Kidney epithelial cell (primary cell): ENCODE measurements around the gene LILRB5. TPM values are rescaled to one million over a fixed set of nuclear protein-coding genes. Genes with fewer than 3 reads are reported as not detected.
"Not testable (repeated sequence)": the region's sequence is repeated elsewhere in the genome, so short reads cannot be mapped to it uniquely, and the experiment has no call there.

Source experiments
- DNase-seq: peaks from one replicate; pipeline ENCODE4 v3.0.0-alpha.2; 2010; ENCODE audit warnings: low read depth
- H3K27me3 ChIP-seq: 2 replicates; pipeline ENCODE4 v1.6.0; 2011; ENCODE audit warnings: low read length; ENCODE audit not compliant: control insufficient read depth, insufficient read depth
- H3K36me3 ChIP-seq: 2 replicates; pipeline ENCODE4 v1.5.1; 2011; ENCODE audit warnings: low read length; ENCODE audit not compliant: control insufficient read depth, insufficient read depth
- H3K4me3 ChIP-seq: 2 replicates; pipeline ENCODE4 v1.5.1; 2011; ENCODE audit warnings: low read depth, mild to moderate bottlenecking, control low read depth, low read length
- total RNA-seq: library from RNA; depleted of rRNA; stranded (reverse); fragments of >200 nt; gene quantifications from 2 replicates; pipeline ENCODE4 v1.2.3, GENCODE V29; 2015
- TF ChIP-seq, protein P1 (sequence below): IDR thresholded peaks from 2 replicates; pipeline ENCODE4 v1.5.1; 2011; ENCODE audit warnings: mild to moderate bottlenecking, moderate library complexity, low read length, control low read depth, inconsistent platforms; ENCODE audit not compliant: insufficient read depth, poor library complexity, severe bottlenecking

LILRB5 gene
- total RNA-seq, 1 donor from 2014 or later, result 0.04 TPM

DNA sequence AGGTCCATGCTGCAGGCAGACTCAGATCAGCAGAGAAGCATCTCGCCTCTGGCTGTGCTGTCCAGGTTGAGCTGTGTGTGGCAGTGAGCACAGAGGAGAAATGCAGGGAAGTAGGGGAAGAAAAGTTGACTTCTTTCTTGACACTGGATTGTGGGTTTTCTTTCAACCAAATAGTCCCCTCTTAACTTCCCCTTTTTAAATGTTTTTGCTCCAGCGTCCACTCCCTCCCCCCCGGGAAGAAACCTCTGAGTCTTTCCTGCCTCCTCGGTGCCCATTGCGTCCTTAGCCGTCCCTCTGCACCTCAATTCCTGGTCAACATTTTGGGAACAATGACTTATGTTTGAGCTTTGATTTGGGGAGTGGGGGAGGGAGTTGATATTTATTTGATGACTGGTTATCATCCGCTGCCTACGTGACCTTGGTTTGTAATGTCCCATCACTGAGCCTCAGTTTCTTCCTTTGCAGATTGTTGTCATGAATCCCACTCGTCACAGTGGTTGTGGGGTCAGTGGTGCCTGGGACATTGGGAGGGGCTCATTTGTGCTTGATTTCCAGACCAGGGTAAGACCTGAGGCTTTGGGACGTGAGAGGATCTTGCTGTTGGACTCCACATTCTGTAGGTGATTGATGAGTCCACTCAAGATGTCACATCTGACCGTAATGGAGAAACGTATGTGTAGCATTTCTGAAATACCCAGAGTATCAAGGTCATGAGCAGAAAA, 24.1 kb upstream of the LILRB5 start, which contains the start of gene LILRB2:
Gene LILRB2, minus strand, starts transcription at position 104 of the 722 bp plus-strand sequence. CDS start 614 bp downstream, outside the sequence.
- H3K4me3 ChIP-seq, result no peak within 1 kb of the TSS

DNA sequence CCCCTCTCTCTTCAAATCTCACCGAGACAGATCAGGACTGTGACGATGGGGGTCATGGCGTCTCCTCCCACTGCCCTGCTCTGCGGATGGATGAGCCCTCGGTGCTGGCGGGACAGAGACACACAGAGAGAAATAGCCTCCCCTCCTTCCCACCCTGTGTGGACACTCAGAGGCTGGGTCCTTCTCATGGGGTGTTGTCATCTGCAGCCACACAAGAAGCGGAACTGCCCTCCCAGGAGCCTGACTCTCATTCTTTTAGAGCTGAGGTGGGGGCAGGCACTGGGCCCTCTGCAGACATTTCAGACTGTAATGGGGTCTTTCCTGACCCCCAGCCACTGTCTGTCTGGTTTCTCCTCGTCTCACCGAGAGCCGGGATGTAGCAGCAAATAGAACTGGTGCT, 23.4 kb upstream of the LILRB5 start:
- not testable (repeated sequence) for DNase-seq

More for the DNA sequence above, 24.1 kb upstream of the LILRB5 start, which contains the start of gene LILRB2:
- Histone ChIP-seq H3K36me3 (no peaks in the 10 kb centered on the region), H3K27me3 (no peaks in the 10 kb centered on the region)
- DNase-seq, result no peak
- TF ChIP-seq, protein P1, sequence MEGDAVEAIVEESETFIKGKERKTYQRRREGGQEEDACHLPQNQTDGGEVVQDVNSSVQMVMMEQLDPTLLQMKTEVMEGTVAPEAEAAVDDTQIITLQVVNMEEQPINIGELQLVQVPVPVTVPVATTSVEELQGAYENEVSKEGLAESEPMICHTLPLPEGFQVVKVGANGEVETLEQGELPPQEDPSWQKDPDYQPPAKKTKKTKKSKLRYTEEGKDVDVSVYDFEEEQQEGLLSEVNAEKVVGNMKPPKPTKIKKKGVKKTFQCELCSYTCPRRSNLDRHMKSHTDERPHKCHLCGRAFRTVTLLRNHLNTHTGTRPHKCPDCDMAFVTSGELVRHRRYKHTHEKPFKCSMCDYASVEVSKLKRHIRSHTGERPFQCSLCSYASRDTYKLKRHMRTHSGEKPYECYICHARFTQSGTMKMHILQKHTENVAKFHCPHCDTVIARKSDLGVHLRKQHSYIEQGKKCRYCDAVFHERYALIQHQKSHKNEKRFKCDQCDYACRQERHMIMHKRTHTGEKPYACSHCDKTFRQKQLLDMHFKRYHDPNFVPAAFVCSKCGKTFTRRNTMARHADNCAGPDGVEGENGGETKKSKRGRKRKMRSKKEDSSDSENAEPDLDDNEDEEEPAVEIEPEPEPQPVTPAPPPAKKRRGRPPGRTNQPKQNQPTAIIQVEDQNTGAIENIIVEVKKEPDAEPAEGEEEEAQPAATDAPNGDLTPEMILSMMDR, result no peak

DNA sequence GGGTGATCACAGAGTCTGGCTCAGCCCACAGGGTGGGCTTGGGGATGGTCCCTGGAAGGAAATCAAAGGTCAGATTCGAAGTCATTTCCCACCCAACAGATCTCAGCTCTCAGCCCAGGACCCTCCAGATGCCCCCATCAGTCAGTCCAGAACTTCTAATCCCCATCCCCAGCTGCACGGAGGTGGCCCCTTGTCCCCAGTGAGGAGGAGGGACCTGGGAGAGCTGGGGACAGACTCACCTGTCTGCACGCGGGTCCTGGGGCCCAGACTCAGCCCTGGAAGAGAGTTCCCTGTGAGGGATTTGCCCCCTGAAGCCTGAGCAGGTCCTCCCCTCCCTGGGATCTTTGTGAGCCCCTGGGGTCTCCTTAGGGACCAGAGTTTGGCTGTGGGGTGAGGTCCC, 23.0 kb upstream of the LILRB5 start:
- not testable (repeated sequence) for H3K27me3 ChIP-seq

More for the DNA sequence above, 23.4 kb upstream of the LILRB5 start:
- H3K4me3 ChIP-seq, H3K36me3 ChIP-seq, H3K27me3 ChIP-seq: not testable (repeated sequence)

DNA sequence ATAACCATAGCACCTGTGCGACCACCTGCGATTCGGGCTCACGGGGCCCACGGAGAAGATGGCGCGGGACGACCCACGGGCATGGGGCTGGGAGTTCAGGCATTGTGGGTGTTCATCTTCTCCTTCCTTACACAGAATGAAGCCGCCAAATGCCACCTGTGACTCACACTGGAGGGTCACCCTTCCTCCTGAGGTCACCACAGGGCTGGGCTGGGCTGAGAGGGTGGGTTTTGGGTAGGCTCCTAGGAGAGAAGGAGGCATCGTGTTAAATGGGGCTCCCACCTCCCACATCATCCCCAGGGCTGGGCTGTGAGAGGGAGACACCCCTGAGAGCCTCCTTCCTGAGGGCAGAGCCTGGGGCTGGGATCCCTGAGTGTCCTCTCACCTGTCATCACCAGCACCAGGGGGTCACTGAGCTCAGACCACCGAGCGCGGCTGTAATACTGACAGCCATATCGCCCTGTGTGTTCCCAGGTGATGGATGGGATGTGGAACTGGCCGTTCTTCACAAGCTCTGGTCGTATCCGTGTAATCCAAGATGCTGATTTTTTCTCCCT, 22.4 kb upstream of the LILRB5 start:
- DNase-seq, result no peak
- Histone ChIP-seq H3K27me3 (peaks cover 2% of the 10 kb centered on the region), H3K4me3 (no peak overlapping the region), H3K36me3 (no peaks in the 10 kb centered on the region)
- TF ChIP-seq, protein P1, result no peak

More for the DNA sequence above, 23.0 kb upstream of the LILRB5 start:
- not testable (repeated sequence) for H3K36me3 ChIP-seq, DNase-seq, H3K4me3 ChIP-seq

DNA sequence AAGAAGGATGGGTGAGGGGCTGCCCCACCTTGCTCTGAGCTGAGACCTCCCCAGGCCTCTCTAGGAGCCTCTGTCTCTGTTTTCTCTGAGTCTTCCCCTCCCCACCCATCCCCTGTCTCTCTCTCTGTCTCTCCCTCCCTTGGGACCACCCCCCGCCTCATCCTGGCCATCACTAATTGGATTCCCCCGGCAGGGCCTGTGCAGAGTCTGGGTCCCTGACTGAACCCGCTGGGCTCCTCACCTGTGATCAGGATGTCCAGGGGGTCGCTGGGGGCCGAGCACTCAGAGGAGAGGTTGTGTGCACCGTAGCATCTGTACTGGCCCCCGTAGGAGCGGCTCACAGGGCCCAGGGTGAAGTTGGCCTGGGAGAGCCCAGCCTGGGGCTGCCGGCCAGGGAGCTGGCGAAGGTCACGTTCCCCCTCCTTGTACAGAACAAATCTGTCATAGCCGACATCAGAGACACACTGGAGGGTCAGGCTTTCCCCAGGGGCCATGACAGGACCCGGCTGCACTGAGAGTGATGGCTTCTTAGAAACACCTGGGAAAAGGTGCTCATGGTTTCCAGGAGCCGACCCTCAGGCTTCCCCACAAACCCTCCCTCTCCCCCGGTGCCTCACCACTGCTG, 21.6 kb upstream of the LILRB5 start:
- not testable (repeated sequence) for H3K27me3 ChIP-seq, H3K36me3 ChIP-seq, H3K4me3 ChIP-seq, DNase-seq

DNA sequence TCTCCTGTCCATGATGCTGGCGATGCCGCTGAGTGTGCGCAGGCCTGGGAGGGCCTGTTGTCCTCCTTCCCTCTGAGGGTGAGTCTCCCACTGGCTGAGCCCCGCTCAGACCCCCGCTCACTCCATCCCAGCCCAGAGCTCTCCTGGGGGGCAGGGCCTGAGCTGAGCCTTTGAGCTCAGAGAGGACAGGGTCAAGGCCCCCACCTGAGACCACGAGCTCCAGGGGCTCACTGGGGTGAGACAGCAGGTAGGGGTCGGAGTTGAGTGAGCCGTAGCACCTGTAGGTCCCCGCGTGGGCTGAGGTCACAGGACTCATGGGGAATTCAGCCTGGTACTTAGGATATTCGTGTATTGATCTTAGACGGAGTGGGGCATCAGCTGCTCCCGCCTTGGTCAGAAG, 21.0 kb upstream of the LILRB5 start:
- not testable (repeated sequence) for H3K27me3 ChIP-seq, DNase-seq

DNA sequence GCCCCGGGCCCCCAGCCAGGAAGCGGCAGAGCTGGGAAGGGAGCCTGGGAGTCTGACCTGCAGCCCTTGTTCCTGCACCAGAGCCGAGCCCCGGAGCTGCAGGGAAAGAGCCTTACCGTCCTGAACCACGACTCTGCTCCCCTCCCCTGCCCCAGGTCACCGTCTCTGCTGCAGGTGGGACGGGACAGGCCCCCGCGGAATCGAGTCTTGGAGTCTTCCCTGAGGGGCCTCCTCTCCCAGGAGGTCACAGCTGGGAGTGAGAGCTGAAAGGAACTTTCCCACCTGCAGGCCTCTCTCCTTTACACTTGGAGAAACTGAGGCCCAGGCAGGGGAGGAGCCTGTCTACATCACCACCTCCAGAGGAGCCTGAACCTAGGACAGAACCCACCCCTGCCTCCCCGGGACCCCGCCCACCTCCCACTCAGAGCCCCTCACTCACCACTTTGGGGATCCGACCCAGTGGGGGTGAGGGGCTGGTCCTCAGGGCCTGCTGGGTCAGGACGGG, 20.1 kb upstream of the LILRB5 start:
- DNase-seq, H3K27me3 ChIP-seq, H3K36me3 ChIP-seq, H3K4me3 ChIP-seq: not testable (repeated sequence)

More for the DNA sequence above, 21.0 kb upstream of the LILRB5 start:
- H3K4me3 ChIP-seq, H3K36me3 ChIP-seq: not testable (repeated sequence)

DNA sequence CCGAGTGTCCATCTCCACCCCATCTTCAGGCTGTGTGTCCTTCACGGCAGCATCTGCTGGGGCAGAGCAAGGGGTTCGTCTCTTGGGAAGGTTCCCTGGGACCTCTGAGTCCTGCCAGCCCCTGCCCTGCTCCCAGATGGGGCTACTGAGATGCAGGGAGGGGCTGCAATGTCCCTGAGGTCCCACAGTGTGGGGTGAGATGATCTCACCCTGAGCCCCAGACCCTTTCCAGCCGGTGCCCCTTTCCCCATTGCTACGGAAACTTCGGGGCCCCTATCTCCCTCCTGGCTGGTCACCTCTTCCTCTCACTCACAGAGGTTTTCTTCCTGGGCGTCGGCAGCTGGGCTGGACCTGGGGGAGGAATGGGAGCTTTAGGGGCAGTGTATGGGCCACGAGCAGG, 18.9 kb upstream of the LILRB5 start:
- H3K27me3 ChIP-seq, result peaks cover 2% of the 10 kb centered on the region
- TF ChIP-seq, protein P1, result no peak

DNA sequence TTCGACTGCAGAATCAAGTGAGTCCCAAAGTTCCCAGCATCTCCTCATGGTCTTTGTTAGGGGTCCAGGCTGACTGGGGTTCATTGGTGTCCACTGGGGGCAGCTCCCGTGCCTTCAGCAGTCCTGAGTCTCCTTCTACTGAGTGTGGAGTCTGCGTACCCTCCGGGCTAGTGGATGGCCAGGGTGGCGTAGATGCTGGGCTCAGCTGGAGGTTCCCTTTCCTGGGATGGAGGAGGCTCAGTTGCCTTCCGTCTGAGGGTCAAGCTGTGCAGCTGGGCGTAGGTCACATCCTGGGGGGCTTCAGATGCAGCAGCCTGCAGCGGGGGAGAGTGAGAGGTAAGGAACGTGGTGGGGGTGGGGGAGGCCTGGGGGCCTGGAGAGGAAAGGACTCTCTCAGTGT, 17.4 kb upstream of the LILRB5 start:
- H3K27me3 ChIP-seq, DNase-seq, H3K36me3 ChIP-seq, H3K4me3 ChIP-seq: not testable (repeated sequence)

More for the DNA sequence above, 18.9 kb upstream of the LILRB5 start:
- no peak for DNase-seq
- H3K4me3 ChIP-seq, result no peak overlapping the region
- no peaks in the 10 kb centered on the region for H3K36me3 ChIP-seq
